IPS-NIHi11 (cell line): Measurements from ENCODE around the gene NKIRAS1.

Experiments
- DNase-seq: peaks from one replicate; pipeline ENCODE4 v3.0.0; 2012; ENCODE audit warnings: mixed read lengths, low spot score

The NKIRAS1 gene

DNA sequence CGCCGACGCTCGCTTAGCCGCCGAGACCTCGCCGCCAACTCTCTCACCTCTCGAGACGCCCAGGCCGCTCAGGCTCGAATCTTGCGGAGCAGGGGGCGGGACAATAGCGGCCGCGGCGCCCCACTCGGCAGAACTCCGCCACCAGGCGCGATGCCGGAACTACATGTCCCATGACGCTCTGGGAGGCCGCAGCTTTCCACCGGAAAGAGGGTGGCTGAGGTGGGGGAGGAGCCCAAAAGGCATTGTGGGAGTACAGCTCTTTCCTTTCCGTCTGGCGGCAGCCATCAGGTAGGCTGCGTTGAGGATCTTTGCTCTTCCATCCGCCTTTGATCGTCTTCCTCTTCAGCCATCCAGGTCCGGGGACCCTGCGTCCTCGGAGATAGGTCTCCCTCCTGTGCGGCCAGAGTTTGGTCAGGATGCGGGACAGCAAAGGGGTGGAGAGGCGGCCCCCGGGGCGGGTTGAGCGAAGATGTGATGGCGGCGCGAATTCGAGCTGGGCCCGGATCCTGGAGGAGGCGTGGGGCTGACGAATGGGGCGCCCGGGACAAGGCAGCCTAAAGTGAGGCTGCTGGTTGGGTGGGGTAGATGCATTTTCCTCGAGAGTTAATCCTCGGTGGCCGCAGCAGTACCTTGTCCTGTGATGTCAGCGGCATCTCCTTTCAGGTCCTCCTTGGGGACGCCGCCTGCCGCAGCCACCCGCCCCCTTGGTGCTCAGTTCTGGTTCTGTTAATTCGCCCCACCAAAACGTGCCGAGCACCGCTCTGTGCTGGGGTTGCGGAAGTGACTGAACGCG, at the start of gene NKIRAS1, which contains the start of gene RPL15:
Gene NKIRAS1 (minus strand): TSS at position 105 of the 793 bp plus-strand sequence. CDS start 6,086 bp downstream, outside the sequence.
Gene RPL15 (plus strand): TSS at position 247 of the 793 bp plus-strand sequence. CDS start 728 bp downstream, outside the sequence.
- DNase-seq: peak; percentile 94

- no peak for DNase-seq
Observed at GRCh38 chr3:23966328-23966727, 49.5 kb upstream of the NKIRAS1 start.

- DNase-seq: no peak
Observed at GRCh38 chr3:23964537-23965235, 47.9 kb upstream of the NKIRAS1 start.

- DNase-seq: no peak
Observed at GRCh38 chr3:23961913-23962312, 45.1 kb upstream of the NKIRAS1 start.

DNA sequence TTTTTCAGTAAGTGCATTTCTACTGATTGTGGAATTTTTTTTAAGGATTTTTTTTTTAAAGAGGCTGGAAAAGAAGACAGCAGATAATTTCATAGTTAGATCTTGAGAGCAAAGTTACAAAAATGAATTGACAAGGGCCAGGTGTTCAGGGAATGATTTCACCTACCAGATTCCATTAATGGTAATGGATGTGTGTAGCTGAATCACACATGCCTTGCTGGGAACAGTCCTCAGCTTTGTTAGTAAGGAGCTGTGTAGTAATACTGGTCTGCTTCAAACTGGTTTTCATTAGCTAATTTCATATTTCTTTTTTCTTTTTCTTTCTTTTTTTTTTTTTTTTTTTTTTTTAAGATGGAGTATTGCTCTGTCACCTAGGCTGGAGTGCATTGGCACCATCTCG, 44.3 kb upstream of the NKIRAS1 start:
- DNase-seq: no peak

DNA sequence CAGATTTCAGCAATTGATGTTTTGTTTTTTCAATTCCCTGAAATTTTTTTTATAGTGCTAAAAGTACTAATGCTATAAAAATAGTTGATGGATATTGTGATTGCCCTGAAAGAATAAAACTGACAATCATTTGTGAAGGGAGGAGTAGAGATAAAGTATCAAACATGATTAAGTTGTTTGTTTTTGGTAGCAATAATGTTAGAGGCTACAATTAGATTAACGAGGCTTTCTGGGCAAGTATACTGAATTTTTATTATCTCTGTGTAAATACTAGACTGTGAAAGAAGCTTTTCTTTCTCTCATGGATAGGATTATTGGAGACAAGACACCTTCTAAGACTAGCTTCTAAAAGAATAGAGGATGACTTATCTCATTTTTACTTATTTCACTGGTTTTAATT, 43.9 kb upstream of the NKIRAS1 start:
- DNase-seq: no peak

DNA sequence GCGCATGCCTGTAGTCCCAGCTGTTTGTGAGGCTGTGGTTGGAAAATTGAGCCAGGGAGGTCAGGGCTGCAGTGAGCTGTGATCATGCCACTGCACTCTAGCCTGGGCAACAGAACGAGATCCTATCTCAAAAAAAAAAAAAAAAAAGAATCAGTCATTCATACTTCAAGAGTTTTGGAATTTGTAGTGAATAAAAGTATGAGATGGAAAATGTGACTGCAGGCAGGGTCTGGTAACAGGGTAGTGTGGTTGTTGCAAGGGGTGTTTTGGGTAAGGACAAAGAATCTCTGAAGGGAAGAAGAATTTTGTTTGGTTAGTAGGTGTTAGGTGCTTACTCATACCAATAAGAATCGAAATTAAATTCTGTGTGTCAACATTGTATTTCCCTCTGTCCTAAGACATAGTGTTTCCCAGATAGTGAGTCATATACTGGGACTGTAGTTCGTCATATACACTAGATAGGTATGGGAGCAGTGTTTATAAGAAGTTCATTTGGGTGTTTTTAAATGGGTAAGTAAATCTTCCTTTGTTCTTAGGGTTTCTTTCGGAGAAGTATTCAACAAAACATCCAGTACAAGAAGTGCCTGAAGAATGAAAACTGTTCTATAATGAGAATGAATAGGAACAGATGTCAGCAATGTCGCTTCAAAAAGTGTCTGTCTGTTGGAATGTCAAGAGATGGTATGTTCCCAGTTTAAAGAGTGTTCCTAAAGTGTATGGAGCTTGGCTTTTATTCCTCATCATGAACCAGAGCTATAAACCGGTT, 42.5 kb upstream of the NKIRAS1 start:
- no peak for DNase-seq

- no peak for DNase-seq
Observed at GRCh38 chr3:23956701-23957100, 39.9 kb upstream of the NKIRAS1 start.

- no peak for DNase-seq
Observed at GRCh38 chr3:23954144-23954543, 37.4 kb upstream of the NKIRAS1 start.

GRCh38 chr3:23953523-23953922, 36.7 kb upstream of the NKIRAS1 start:
- DNase-seq: no peak

DNA sequence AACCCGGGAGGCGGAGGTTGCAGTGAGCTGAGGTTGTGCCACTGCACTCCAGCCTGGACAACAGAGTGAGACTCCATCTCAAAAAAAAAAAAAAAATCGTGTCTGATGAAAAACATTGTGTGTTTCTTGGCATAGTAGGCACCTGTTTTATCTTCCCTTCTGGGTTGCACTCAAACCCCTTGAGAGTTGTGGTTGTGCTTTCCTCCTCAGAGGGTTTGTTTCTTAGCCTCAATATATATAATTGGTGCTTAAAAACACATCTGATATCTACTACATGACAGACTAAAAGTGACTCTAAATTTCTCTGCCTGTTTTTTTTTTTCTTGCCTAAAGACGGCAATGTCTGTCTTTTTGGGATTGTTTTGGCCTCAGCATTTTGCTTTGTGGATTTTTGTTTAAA, 35.9 kb upstream of the NKIRAS1 start:
- no peak for DNase-seq

GRCh38 chr3:23950293-23950692, 33.5 kb upstream of the NKIRAS1 start:
- no peak for DNase-seq

GRCh38 chr3:23949784-23950183, 33.0 kb upstream of the NKIRAS1 start:
- DNase-seq: no peak

- no peak for DNase-seq
Observed at GRCh38 chr3:23948761-23949160, 32.0 kb upstream of the NKIRAS1 start.

- DNase-seq: peak; percentile 99
Observed at GRCh38 chr3:23945913-23946687, 29.3 kb upstream of the NKIRAS1 start.

- no peak for DNase-seq
Observed at GRCh38 chr3:23945663-23945912, 28.8 kb upstream of the NKIRAS1 start.

DNA sequence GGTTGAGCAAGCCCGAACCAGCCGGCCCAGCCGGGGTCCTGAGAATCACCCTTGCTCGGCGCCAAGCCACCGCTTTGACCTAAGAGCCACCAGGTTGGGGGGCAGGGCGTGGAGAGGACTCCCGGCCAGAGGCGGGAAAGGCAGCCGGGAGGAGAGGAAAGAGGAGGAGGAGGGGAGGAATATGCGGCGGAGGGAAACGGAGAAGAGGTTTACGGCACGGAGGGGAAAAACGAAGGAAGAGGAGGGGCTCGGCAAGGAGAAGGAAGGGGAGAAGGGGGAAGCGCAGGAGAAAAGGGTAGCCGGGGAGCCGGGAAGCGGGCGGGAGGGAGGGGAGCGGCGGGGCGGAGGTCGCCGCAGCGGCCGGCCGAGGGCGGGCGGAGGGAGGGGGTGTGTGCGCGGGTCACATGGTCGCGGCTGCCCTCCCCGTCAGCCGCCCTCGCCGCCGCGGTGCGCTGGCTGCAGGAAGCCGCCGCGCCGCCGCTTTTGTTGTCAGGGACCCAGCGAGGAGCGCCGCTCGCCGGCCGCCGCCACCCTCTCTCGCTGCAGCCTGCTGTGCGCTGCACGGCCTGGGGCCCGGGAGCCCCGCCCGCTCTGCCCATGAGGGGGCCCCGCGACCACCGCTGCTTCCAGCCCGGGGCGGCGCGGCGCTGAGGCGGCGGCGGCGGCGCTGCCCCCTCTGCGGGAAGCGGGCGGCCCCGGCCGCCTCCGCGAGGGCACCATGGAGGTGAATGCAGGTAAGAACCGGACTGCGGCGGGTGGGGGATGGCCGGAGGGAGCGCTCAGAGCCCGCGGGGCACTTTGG, 28.3 kb upstream of the NKIRAS1 start, which contains the start of gene NR1D2:
Gene NR1D2 (plus strand): TSS at position 426 of the 802 bp plus-strand sequence. CDS start 293 bp downstream, at position 719.
- DNase-seq: peak; percentile 89

- no peak for DNase-seq
Observed at GRCh38 chr3:23944007-23944783, 27.4 kb upstream of the NKIRAS1 start.

- DNase-seq: no peak
Observed at GRCh38 chr3:23942546-23942945, 25.8 kb upstream of the NKIRAS1 start.

DNA sequence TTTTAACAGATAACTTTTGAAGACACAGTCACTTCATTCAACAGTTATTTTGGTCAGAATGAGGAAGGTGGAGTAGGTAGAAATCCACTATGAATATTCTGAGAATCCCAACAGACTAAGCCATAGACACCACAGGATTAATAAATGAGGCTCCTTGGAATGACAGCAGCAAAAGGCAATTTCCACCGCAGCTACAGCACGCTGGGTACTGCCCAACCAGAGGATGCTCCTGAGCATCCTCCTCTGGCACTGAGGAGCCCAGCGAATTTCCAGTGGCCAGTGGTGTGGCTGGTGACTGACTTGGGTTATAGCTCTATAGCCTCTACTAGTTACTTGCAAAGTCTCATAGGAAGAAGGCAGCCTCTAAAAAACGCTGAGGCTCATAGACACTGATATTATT, 24.6 kb upstream of the NKIRAS1 start:
- no peak for DNase-seq
